Epithelial cell of esophagus (primary cell): ENCODE measurements around the gene GPR146.

Experiments
- DNase-seq: peaks from one replicate; pipeline ENCODE4 v3.0.0; 2010; ENCODE audit warnings: low read depth
- H3K4me3 ChIP-seq: 2 replicates; pipeline ENCODE4 v1.5.1; 2011; ENCODE audit warnings: mild to moderate bottlenecking, low read length, control low read depth
- CTCF ChIP-seq: IDR thresholded peaks from 2 replicates; pipeline ENCODE4 v1.5.1; 2011; ENCODE audit warnings: low read depth, mild to moderate bottlenecking, low read length, control low read depth, inconsistent platforms; ENCODE audit not compliant: insufficient read depth; ENCODE audit errors: missing control alignments

Gene GPR146

GRCh38 chr7:1094870-1095269 is 50.5 kb downstream of the GPR146 start:
- TF ChIP-seq CTCF, result no peak
- DNase-seq, result no peak

GRCh38 chr7:1095621-1096155 is 51.3 kb downstream of the GPR146 start:
- no peak for DNase-seq
- no peak overlapping the region for H3K4me3 ChIP-seq
- no peak for TF ChIP-seq CTCF

More at GRCh38 chr7:1094870-1095269, 50.5 kb downstream of the GPR146 start:
- H3K4me3 ChIP-seq, result no peak overlapping the region

DNA sequence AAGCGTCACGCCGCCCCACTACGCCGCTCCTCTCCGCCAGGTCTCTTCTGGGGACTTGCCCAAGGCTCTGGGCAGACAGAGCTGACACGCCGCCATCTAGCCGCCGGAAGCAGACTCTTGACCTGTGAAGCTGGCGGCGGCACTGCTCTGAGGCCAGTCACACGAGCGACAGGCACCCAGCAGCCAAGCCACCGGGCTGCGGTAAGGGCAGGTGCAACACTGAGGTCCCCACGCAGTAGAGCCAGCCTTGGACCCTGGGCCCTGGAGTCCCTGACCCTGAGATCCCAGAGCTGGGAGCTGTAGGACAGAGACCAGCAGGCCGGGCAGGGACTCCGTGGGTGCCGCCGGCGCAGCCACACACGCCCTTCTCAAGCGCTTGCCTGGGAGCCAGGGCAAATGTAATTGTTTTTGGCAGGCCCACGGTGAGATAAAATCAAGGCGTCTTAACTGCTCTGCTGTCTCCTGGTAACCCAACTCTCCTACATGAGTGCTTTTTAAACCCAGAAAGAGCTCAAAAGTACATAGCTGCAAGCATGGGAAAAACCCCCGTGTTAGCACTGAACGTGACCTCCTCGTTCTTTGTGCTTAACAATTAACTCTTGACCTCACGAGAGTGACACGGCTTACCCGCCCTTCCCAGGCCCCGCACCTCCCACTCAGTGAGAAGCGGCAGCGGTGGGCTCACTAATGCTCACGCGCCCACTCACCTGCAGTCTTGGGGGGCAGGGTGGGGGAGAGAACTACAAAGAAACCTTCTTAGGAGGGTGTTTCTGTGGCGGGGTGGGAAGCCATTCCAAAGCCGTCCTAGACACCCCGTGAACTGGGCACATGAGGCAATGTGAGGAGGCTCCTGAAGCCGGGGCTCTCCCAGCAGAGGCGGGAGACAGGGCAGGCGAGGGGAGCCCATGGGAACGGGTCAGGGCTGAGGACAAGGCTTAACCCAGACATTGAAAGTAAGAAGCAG is 52.1 kb downstream of the GPR146 start:
- no peak overlapping the region for H3K4me3 ChIP-seq
- DNase-seq, result no peak
- no peak for TF ChIP-seq CTCF

- DNase-seq, result no peak
- no peak for TF ChIP-seq CTCF
- H3K4me3 ChIP-seq, result no peak overlapping the region
Measured at GRCh38 chr7:1097120-1097504, 52.8 kb downstream of the GPR146 start.

DNA sequence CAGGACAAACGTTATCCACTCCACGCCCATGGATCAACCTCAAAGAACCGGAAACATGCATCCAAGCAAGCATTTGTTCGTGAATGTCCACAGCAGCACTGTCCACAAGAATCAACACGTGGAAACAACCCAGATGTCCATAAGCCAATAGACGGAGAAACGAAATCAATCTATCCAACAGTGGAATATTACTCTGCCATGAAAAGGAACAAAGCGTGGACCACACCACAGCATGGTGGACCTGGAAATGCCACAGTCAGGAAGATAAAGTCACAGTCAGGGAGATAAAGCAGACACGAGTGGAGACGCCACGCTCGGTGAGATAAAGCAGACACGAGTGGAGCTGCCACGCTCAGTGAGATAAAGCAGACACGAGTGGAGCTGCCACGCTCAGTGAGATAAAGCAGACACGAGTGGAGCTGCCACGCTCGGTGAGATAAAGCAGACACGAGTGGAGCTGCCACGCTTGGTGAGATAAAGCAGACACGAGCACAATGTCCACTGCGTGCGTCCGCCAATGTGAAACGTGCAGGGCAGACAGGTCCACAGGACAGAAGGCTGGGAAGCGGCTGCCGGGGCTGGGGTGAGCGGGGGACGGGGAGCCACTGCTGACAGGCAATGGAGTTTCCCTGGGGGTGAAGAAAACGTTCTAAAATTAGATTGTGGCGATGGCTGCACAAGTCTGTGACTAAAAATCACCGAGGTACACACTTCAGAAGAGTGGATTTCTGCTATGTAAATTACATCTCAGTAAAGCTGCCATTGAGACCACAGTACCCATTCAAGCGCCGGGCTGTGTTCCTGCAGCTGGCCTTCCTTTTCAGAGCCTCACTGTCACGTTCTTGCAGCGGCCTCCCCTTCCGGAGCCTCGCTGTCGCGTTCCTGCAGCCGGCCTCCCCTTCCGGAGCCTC is 54.2 kb downstream of the GPR146 start:
- no peak for TF ChIP-seq CTCF
- DNase-seq, result no peak
- H3K4me3 ChIP-seq, result no peak overlapping the region

DNA sequence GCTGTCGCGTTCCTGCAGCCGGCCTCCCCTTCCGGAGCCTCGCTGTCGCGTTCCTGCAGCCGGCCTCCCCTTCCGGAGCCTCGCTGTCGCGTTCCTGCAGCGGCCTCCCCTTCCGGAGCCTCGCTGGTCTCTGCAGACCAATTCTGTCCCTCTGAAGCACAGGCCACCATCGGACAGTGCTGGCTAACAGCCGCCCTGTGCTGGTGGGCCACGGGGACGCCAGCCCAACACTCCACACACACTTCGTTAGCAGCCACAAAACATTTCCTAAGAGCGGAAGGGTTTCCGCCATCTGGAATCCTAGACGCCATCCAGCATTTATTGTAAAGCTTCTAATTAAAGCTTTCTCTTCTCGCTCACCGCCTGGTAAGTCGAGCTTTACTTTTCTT is 54.8 kb downstream of the GPR146 start:
- DNase-seq, result no peak
- no peak for TF ChIP-seq CTCF
- H3K4me3 ChIP-seq, result no peak overlapping the region
